ENCODE measurements around the gene NET1.

DNA sequence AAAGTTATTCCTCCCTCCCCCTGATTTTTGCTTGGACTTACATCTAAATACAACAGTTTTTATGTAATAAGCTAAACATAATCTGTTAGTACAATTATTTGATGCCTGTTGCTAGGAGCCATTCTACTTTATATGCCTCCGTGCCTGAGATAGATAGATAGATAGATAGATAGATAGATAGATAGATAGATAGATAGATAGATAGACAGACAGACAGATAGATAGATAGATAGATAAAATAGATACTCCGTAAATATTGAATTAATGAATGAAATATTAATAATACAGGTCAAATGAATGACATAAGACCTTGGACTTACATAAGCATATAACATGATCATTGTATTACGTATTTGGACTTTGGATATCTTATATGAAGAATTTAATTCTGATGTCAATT is 23.0 kb downstream of the NET1 start:
- no peak for TF ChIP-seq EP300 (IDR thresholded peaks at IDR 0.05; ENCODE audit: borderline replicate concordance)
- no peak for TF ChIP-seq TAF1 (IDR thresholded peaks at IDR 0.05; ENCODE audit: low read depth)
- TF ChIP-seq, protein P1, sequence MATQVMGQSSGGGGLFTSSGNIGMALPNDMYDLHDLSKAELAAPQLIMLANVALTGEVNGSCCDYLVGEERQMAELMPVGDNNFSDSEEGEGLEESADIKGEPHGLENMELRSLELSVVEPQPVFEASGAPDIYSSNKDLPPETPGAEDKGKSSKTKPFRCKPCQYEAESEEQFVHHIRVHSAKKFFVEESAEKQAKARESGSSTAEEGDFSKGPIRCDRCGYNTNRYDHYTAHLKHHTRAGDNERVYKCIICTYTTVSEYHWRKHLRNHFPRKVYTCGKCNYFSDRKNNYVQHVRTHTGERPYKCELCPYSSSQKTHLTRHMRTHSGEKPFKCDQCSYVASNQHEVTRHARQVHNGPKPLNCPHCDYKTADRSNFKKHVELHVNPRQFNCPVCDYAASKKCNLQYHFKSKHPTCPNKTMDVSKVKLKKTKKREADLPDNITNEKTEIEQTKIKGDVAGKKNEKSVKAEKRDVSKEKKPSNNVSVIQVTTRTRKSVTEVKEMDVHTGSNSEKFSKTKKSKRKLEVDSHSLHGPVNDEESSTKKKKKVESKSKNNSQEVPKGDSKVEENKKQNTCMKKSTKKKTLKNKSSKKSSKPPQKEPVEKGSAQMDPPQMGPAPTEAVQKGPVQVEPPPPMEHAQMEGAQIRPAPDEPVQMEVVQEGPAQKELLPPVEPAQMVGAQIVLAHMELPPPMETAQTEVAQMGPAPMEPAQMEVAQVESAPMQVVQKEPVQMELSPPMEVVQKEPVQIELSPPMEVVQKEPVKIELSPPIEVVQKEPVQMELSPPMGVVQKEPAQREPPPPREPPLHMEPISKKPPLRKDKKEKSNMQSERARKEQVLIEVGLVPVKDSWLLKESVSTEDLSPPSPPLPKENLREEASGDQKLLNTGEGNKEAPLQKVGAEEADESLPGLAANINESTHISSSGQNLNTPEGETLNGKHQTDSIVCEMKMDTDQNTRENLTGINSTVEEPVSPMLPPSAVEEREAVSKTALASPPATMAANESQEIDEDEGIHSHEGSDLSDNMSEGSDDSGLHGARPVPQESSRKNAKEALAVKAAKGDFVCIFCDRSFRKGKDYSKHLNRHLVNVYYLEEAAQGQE (IDR thresholded peaks at IDR 0.05; ENCODE audit: low read depth): no peak
- TF ChIP-seq, protein P2, sequence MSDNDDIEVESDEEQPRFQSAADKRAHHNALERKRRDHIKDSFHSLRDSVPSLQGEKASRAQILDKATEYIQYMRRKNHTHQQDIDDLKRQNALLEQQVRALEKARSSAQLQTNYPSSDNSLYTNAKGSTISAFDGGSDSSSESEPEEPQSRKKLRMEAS (IDR thresholded peaks at IDR 0.05): no peak
- TF ChIP-seq NFIC (IDR thresholded peaks at IDR 0.05): no peak
- no peak for TF ChIP-seq RAD21 (IDR thresholded peaks at IDR 0.05; ENCODE audit: low read depth)
- TF ChIP-seq CREB1 (IDR thresholded peaks at IDR 0.05; ENCODE audit: low read depth): no peak
- TF ChIP-seq TCF12 (IDR thresholded peaks at IDR 0.05; ENCODE audit: low read depth): no peak
- TF ChIP-seq CEBPB (IDR thresholded peaks at IDR 0.05): no peak
